Fibroblast of lung (primary cell): Measurements from ENCODE around the gene ZNF532. TPM values are rescaled to one million over a fixed set of nuclear protein-coding genes. Genes with fewer than 3 reads are reported as not detected.

Source experiments
- DNase-seq, 2 donors: peaks; one replicate each; pipeline versions ENCODE4 v3.0.0 to v3.0.0-alpha.2; 2010; ENCODE audit warnings: low read depth in 2 of 2
- H2AFZ ChIP-seq: 2 replicates; pipeline ENCODE4 v1.5.1; 2012; ENCODE audit warnings: low read length, control low read depth, inconsistent platforms
- H3K27ac ChIP-seq: 2 replicates; pipeline ENCODE4 v1.5.1; 2011; ENCODE audit warnings: low read length, control low read depth; ENCODE audit not compliant: insufficient read depth
- H3K27me3 ChIP-seq: 2 replicates; pipeline ENCODE4 v1.5.1; 2011; ENCODE audit warnings: mild to moderate bottlenecking, low read length; ENCODE audit not compliant: control insufficient read depth, insufficient read depth
- H3K36me3 ChIP-seq: 2 replicates; pipeline ENCODE4 v1.5.1; 2011; ENCODE audit warnings: low read length; ENCODE audit not compliant: control insufficient read depth, insufficient read depth
- H3K4me1 ChIP-seq: 2 replicates; pipeline ENCODE4 v1.5.1; 2011; ENCODE audit warnings: low read length; ENCODE audit not compliant: control insufficient read depth, insufficient read depth; ENCODE audit errors: extremely low read depth
- H3K4me2 ChIP-seq: 2 replicates; pipeline ENCODE4 v1.5.1; 2011; ENCODE audit warnings: low read length, control low read depth; ENCODE audit not compliant: insufficient read depth; ENCODE audit errors: extremely low read depth
- H3K4me3 ChIP-seq, 4 experiments: fragments of 200-600 bp in 1 of 4; sonication (generic) in 1 of 4; replicated peaks in 1 of 4; 2 replicates each; pipeline ENCODE4 v1.5.1; 2011 to 2016; ENCODE audit warnings: low read length in 4 of 4, low read depth in 3 of 4, mild to moderate bottlenecking in 3 of 4, control low read depth in 2 of 4, inconsistent platforms in 1 of 4, mixed read lengths in 1 of 4; ENCODE audit not compliant: insufficient read depth in 1 of 4; ENCODE audit errors: control extremely low read depth in 1 of 4
- H3K79me2 ChIP-seq: 2 replicates; pipeline ENCODE4 v1.5.1; 2012; ENCODE audit warnings: mild to moderate bottlenecking, low read length, inconsistent platforms; ENCODE audit not compliant: control insufficient read depth, insufficient read depth
- H3K9ac ChIP-seq: 2 replicates; pipeline ENCODE4 v1.5.1; 2011; ENCODE audit warnings: mild to moderate bottlenecking, low read length, control low read depth; ENCODE audit not compliant: insufficient read depth
- H3K9me3 ChIP-seq: 2 replicates; pipeline ENCODE4 v1.5.1; 2012; ENCODE audit warnings: low read depth, low read length; ENCODE audit not compliant: control insufficient read depth, insufficient read depth
- H4K20me1 ChIP-seq: 2 replicates; pipeline ENCODE4 v1.5.1; 2011; ENCODE audit warnings: low read length; ENCODE audit not compliant: control insufficient read depth, insufficient read depth; ENCODE audit errors: extremely low read depth
- CTCF ChIP-seq, 2 donors: IDR thresholded peaks in 1 of 2; conservative IDR thresholded peaks in 1 of 2; 1 replicate in 1 of 2; 2 replicates in 1 of 2; pipeline ENCODE4 v1.5.1; 2011 to 2012; ENCODE audit warnings: low read length in 2 of 2, control low read depth in 1 of 2, inconsistent platforms in 1 of 2, low read depth in 1 of 2, mild to moderate bottlenecking in 1 of 2
- EZH2 ChIP-seq: IDR thresholded peaks from 2 replicates; pipeline ENCODE4 v1.5.1; 2012; ENCODE audit warnings: low read length, control low read depth, mild to moderate bottlenecking; ENCODE audit errors: missing control alignments
- polyA plus RNA-seq, 2 donors: library from polyadenylated mRNA; depleted of rRNA in 1 of 2; stranded (reverse) in 1 of 2; unstranded in 1 of 2; fragments of >200 nt; gene quantifications; 2 replicates each; pipeline ENCODE4 v1.2.1, GENCODE V29; 2011 to 2012; ENCODE audit warnings: missing spikeins in 1 of 2
- total RNA-seq: library from RNA; depleted of rRNA; stranded (reverse); fragments of >200 nt; gene quantifications from 2 replicates; pipeline ENCODE4 v1.2.1, GENCODE V29; 2014

Gene ZNF532
- total and polyA plus RNA-seq, 2 donors (not counting 1 experiment from before 2014, with no cell fraction given): 57.3 to 64.6 TPM

DNA sequence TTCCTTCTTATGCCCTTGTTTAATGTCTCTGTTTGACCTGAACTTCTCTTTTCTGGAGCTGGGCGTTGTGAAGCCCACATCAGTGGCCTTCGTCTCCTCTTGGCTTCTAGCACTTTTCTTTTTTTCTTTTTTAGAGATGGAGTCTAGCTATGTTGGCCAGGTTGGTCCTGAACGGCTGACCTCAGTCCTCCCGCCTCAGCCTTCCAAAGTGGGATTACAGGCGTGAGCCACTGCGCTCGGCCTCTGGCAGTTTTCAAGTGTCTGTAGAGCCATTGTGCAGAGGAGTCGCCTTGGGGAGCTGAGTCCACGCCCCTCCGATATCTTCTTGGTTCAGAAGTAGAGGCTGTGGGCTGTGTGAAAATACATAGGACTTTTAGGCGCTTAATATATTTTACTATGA is 36.5 kb downstream of the ZNF532 start:
- no peaks in the 10 kb centered on the region for H3K79me2 ChIP-seq
- TF ChIP-seq CTCF (conservative IDR thresholded peaks at IDR 0.05 in 1 of 2, IDR thresholded peaks at IDR 0.05 in 1 of 2; ENCODE audit: low read depth in 1 of 2, low read length in 2 of 2) (no peak), EZH2 (no peak)
- H2AFZ ChIP-seq: no peak overlapping the region
- no peak overlapping the region for H3K9ac ChIP-seq
- no peaks in the 10 kb centered on the region for H3K4me1 ChIP-seq
- no peak for DNase-seq
- no peaks in the 10 kb centered on the region for H3K27me3 ChIP-seq
- H4K20me1 ChIP-seq: no peaks in the 10 kb centered on the region
- no peaks in the 10 kb centered on the region for H3K36me3 ChIP-seq
- H3K4me2 ChIP-seq: no peak overlapping the region
- H3K9me3 ChIP-seq: no peaks in the 10 kb centered on the region
- no peak overlapping the region for H3K4me3 ChIP-seq
- H3K27ac ChIP-seq: no peak overlapping the region

DNA sequence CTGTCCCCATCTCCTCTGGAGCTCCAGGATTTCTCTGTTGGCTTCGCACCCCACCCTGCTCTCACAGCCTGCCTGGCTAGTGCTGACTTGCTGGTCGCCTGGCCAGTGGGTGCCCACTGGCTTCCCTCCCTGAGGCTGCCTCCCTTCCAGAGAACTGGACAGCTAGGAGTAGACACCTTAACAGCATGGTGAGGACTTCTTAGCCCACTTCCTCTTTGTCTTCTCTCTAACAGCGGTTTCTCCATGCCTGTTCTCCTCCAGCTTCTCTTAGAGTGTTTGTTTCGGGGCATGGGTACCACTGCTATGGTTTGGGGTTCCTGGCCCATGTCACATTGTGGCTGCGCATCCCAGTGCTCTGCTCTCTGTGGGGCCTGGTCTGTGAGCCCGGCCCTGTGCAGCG is 37.1 kb downstream of the ZNF532 start:
- no peak overlapping the region for H2AFZ ChIP-seq
- H3K36me3 ChIP-seq: no peaks in the 10 kb centered on the region
- no peaks in the 10 kb centered on the region for H3K27me3 ChIP-seq
- H3K4me1 ChIP-seq: no peaks in the 10 kb centered on the region
- no peaks in the 10 kb centered on the region for H3K79me2 ChIP-seq
- TF ChIP-seq CTCF (conservative IDR thresholded peaks at IDR 0.05 in 1 of 2, IDR thresholded peaks at IDR 0.05 in 1 of 2; ENCODE audit: low read depth in 1 of 2, low read length in 2 of 2) (no peak), EZH2 (no peak)
- H3K9ac ChIP-seq: no peak overlapping the region
- no peaks in the 10 kb centered on the region for H4K20me1 ChIP-seq
- H3K27ac ChIP-seq: no peak overlapping the region
- no peak overlapping the region for H3K4me2 ChIP-seq
- H3K9me3 ChIP-seq: no peaks in the 10 kb centered on the region
- no peak for DNase-seq
- no peak overlapping the region for H3K4me3 ChIP-seq

- H3K4me1 ChIP-seq: no peaks in the 10 kb centered on the region
- H3K9me3 ChIP-seq: no peaks in the 10 kb centered on the region
- H3K36me3 ChIP-seq: no peaks in the 10 kb centered on the region
- H3K9ac ChIP-seq: no peak overlapping the region
- no peak overlapping the region for H3K4me2 ChIP-seq
- no peak overlapping the region for H3K27ac ChIP-seq
- no peak for DNase-seq
- TF ChIP-seq EZH2 (no peak), CTCF (conservative IDR thresholded peaks at IDR 0.05 in 1 of 2, IDR thresholded peaks at IDR 0.05 in 1 of 2; ENCODE audit: low read depth in 1 of 2, low read length in 2 of 2) (no peak)
- no peaks in the 10 kb centered on the region for H4K20me1 ChIP-seq
- no peak overlapping the region for H3K4me3 ChIP-seq
- no peak overlapping the region for H2AFZ ChIP-seq
- no peaks in the 10 kb centered on the region for H3K79me2 ChIP-seq
- no peaks in the 10 kb centered on the region for H3K27me3 ChIP-seq
Observed at GRCh38 chr18:58902961-58903360, 38.3 kb downstream of the ZNF532 start.
